ENCODE results near the gene CTDSPL. TPM values are rescaled to one million over a fixed set of nuclear protein-coding genes. Genes with fewer than 3 reads are reported as not detected.
"Not testable (repeated sequence)": the region's sequence is repeated elsewhere in the genome, so short reads cannot be mapped to it uniquely, and the experiment has no call there.

Gene CTDSPL
- total RNA-seq, 2 donors from 2014 or later: 27.8 to 30.7 TPM

GRCh38 chr3:38031022-38031994, 169.6 kb downstream of the CTDSPL start:
- Histone ChIP-seq H3K9ac (ENCODE audit: extremely low read depth, low read length, poor library complexity, severe bottlenecking) (no peak overlapping the region), H3K27me3 (ENCODE audit: control insufficient read depth, insufficient read depth, low read length, poor library complexity, severe bottlenecking) (peaks cover 36% of the 10 kb centered on the region), H3K4me3 (ENCODE audit: low read length) (no peak overlapping the region), H3K27ac (ENCODE audit: low read depth, low read length) (no peak overlapping the region), H3K4me1 (ENCODE audit: control insufficient read depth, insufficient read depth, low read length) (no peaks in the 10 kb centered on the region), H3K36me3 (ENCODE audit: control insufficient read depth, insufficient read depth, low read length) (no peaks in the 10 kb centered on the region), H3K9me3 (ENCODE audit: control insufficient read depth, low read length) (no peaks in the 10 kb centered on the region)
- Mint-ChIP-seq H3K4me1 (peaks cover 3% of the 10 kb centered on the region), H3K27me3 (ENCODE audit: insufficient read depth) (peaks cover 65% of the 10 kb centered on the region), H3K4me3 (peak overlapping the region; percentile 38), H3K9me3 (no peaks in the 10 kb centered on the region), H3K36me3 (ENCODE audit: low read depth) (peaks cover 6% of the 10 kb centered on the region), H3K27ac (no peak overlapping the region)
- peak; percentile 56 for DNase-seq
- no peak for TF ChIP-seq CTCF (conservative IDR thresholded peaks at IDR 0.05)
- WGBS, 2 experiments (ENCODE audit: insufficient coverage in 1 of 2, insufficient read length in 1 of 2): 80 to 82% methylated on average over 3 to 9 of the region's 9 CpGs

- Histone ChIP-seq H3K36me3 (ENCODE audit: control insufficient read depth, insufficient read depth, low read length) (no peaks in the 10 kb centered on the region), H3K9me3 (ENCODE audit: control insufficient read depth, low read length) (no peaks in the 10 kb centered on the region), H3K4me3 (ENCODE audit: low read length) (no peak overlapping the region), H3K4me1 (ENCODE audit: control insufficient read depth, insufficient read depth, low read length) (no peaks in the 10 kb centered on the region), H3K9ac (ENCODE audit: extremely low read depth, low read length, poor library complexity, severe bottlenecking) (no peak overlapping the region), H3K27ac (ENCODE audit: low read depth, low read length) (no peak overlapping the region), H3K27me3 (ENCODE audit: control insufficient read depth, insufficient read depth, low read length, poor library complexity, severe bottlenecking) (peaks cover 30% of the 10 kb centered on the region)
- 88 to 100% methylated on average over 1 of the region's 1 CpG for WGBS, 2 experiments (ENCODE audit: insufficient coverage in 1 of 2, insufficient read length in 1 of 2)
- peaks cover 5% of the 10 kb centered on the region for H3K36me3 Mint-ChIP-seq (ENCODE audit: low read depth)
- H3K4me3 Mint-ChIP-seq: no peak overlapping the region
- peak; percentile 33 for DNase-seq
- peaks cover 5% of the 10 kb centered on the region for H3K4me1 Mint-ChIP-seq
- H3K9me3 Mint-ChIP-seq: no peaks in the 10 kb centered on the region
- H3K27me3 Mint-ChIP-seq (ENCODE audit: insufficient read depth): peaks cover 59% of the 10 kb centered on the region
- no peak overlapping the region for H3K27ac Mint-ChIP-seq
- no peak for TF ChIP-seq CTCF (conservative IDR thresholded peaks at IDR 0.05)
These were observed 170.7 kb downstream of the CTDSPL start for GRCh38 chr3:38032328-38032865.

GRCh38 chr3:38033586-38033985, 171.9 kb downstream of the CTDSPL start:
- H3K4me3 Mint-ChIP-seq; H3K4me3 ChIP-seq (ENCODE audit: low read length); H3K36me3 ChIP-seq (ENCODE audit: control insufficient read depth, insufficient read depth, low read length); H3K4me1 ChIP-seq (ENCODE audit: control insufficient read depth, insufficient read depth, low read length); H3K9me3 Mint-ChIP-seq; H3K27ac Mint-ChIP-seq; H3K9ac ChIP-seq (ENCODE audit: extremely low read depth, low read length, poor library complexity, severe bottlenecking); H3K4me1 Mint-ChIP-seq; H3K36me3 Mint-ChIP-seq (ENCODE audit: low read depth); H3K9me3 ChIP-seq (ENCODE audit: control insufficient read depth, low read length); H3K27ac ChIP-seq (ENCODE audit: low read depth, low read length): not testable (repeated sequence)
- peaks cover 28% of the 10 kb centered on the region for H3K27me3 ChIP-seq (ENCODE audit: control insufficient read depth, insufficient read depth, low read length, poor library complexity, severe bottlenecking)
- peak; percentile 20 for DNase-seq
- 96 to 100% methylated on average over 2 to 6 of the region's 7 CpGs for WGBS, 2 experiments (ENCODE audit: insufficient coverage in 1 of 2, insufficient read length in 1 of 2)
- H3K27me3 Mint-ChIP-seq (ENCODE audit: insufficient read depth): peaks cover 55% of the 10 kb centered on the region

Small RNA genes lying within 50 kb of the gene (microRNA-seq; reads per million reads assigned to microRNA genes)
- gene MIR26A1 (ENCODE audit: borderline microRNAs expressed): 1.0 reads per million

Other genes with a start within 250 kb of the CTDSPL start
- 10 to 100 TPM; 16.0 to 21.3 TPM for gene VILL, start 128.9 kb downstream of the CTDSPL start, total RNA-seq
- gene PLCD1, start 167.8 kb downstream of the CTDSPL start, total RNA-seq: 10 to 100 TPM; 54.3 to 66.6 TPM
- 1 to 10 TPM; 3.9 to 6.0 TPM for gene DLEC1, start 177.3 kb downstream of the CTDSPL start, total RNA-seq

Measured in endodermal cell (in vitro differentiated cells).